ENCODE data around the gene FRAT1. TPM values are rescaled to one million over a fixed set of nuclear protein-coding genes. Genes with fewer than 3 reads are reported as not detected.
"Not testable (repeated sequence)": the region's sequence is repeated elsewhere in the genome, so short reads cannot be mapped to it uniquely, and the experiment has no call there.

The FRAT1 gene
- total and polyA plus RNA-seq, 10 donors, result 6.0 to 27.2 (median 15.0) TPM

DNA sequence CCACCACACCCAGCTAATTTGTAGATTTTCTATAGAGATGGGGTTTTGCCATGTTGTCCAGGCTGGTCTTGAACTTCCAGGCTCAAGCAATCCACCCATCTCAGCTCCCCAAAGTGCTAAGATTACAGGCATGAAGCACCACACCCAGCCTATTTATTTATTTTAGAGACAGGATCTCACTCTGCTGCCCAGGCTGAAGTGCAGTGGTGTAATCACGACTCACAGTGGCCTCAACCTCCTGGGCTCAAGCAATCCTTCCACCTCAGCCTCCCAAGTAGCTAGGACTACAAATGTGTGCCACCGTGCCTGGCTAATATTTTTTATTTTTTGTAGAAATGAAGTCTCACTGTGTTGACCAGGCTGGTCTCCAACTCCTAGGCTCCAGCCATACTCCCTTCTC lies 22.3 kb downstream of the FRAT1 start:
- Histone ChIP-seq H3K4me1 (peaks cover 0 to 13% (median 1%) of the 10 kb centered on the region in 6 donors), H3K27me3 (replicated peaks in 1 of 7) (no peaks in the 10 kb centered on the region), H3K27ac (no peak overlapping the region), H3K9me3 (no peaks in the 10 kb centered on the region), H3K4me3 (no peak overlapping the region), H3K36me3 (no peaks in the 10 kb centered on the region)
- no peak for TF ChIP-seq POLR2A (IDR thresholded peaks at IDR 0.05)
- TF ChIP-seq POLR2AphosphoS5 (IDR thresholded peaks at IDR 0.05), result no peak
- TF ChIP-seq, protein P1, sequence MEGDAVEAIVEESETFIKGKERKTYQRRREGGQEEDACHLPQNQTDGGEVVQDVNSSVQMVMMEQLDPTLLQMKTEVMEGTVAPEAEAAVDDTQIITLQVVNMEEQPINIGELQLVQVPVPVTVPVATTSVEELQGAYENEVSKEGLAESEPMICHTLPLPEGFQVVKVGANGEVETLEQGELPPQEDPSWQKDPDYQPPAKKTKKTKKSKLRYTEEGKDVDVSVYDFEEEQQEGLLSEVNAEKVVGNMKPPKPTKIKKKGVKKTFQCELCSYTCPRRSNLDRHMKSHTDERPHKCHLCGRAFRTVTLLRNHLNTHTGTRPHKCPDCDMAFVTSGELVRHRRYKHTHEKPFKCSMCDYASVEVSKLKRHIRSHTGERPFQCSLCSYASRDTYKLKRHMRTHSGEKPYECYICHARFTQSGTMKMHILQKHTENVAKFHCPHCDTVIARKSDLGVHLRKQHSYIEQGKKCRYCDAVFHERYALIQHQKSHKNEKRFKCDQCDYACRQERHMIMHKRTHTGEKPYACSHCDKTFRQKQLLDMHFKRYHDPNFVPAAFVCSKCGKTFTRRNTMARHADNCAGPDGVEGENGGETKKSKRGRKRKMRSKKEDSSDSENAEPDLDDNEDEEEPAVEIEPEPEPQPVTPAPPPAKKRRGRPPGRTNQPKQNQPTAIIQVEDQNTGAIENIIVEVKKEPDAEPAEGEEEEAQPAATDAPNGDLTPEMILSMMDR (IDR thresholded peaks at IDR 0.05 in 8 of 11, conservative IDR thresholded peaks at IDR 0.05 in 3 of 11), result no peak
- WGBS, 5 donors, result 73 to 93% (median 81%) methylated on average over 2 of the region's 2 CpGs
- intact Hi-C loops (cut with DNase I; ENCODE audit: low total_unique reads), result no loop called here
- no peak for DNase-seq

DNA sequence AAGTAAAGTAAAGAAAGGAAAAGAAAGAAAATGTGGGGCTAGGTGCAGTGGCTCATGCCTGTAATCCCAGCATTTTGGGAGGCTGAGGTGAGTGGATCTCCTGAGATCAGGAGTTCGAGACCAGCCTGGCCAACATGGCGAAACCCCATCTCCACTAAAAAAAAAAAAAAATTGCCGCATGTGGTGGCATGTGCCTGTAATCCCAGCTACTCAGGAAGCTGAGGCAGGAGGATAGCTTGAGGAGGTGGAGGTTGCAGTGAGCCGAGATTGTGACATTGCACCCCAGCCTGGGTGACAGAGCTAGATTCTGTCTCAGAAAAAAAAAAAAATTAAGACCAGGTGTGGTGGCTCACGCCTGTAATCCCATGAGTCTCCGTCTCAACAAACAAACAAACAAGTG lies 24.6 kb downstream of the FRAT1 start:
- H3K4me1 ChIP-seq; intact Hi-C loops (cut with DNase I; ENCODE audit: low total_unique reads); H3K4me3 ChIP-seq; H3K36me3 ChIP-seq; H3K9me3 ChIP-seq; H3K27me3 ChIP-seq (replicated peaks in 1 of 7); DNase-seq: not testable (repeated sequence)
- H3K27ac ChIP-seq, result peak overlapping the region in 1 of 8 donors; percentile 39
- 68 to 87% (median 79%) methylated on average over 6 of the region's 6 CpGs for WGBS, 5 donors

DNA sequence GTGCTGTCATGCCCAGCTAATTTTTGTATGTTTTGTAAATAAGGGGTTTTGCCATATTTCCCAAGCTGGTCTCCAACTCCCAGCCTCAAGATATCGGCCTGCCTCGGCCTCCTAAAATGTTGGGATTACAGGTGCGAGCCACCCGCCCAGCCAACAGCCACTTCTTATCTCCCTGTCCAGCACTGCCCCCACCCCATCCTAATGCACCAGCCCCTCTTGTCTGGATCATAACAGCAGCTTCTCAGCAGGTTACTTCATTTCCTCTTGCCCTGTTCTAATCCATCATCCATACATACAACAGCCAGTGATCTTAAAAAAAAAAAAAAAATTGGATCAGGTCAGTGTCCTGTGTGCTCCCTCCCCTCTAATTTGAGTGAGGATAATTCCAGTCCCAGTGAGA lies 28.2 kb downstream of the FRAT1 start:
- H3K9me3 ChIP-seq, result no peaks in the 10 kb centered on the region
- TF ChIP-seq POLR2A (IDR thresholded peaks at IDR 0.05) (no peak), POLR2AphosphoS5 (IDR thresholded peaks at IDR 0.05) (no peak)
- TF ChIP-seq, protein P1 (IDR thresholded peaks at IDR 0.05 in 8 of 11, conservative IDR thresholded peaks at IDR 0.05 in 3 of 11), result no peak
- H3K27me3 ChIP-seq (replicated peaks in 1 of 7), result no peaks in the 10 kb centered on the region
- intact Hi-C loops (cut with DNase I; ENCODE audit: low total_unique reads), result no loop called here
- H3K27ac ChIP-seq, result no peak overlapping the region
- H3K36me3 ChIP-seq, result peaks cover 0 to 18% (median 0%) of the 10 kb centered on the region in 6 donors
- H3K4me1 ChIP-seq, result peaks cover 0 to 11% (median 3%) of the 10 kb centered on the region in 6 donors
- WGBS, 5 donors, result 91 to 100% (median 95%) methylated on average over 4 of the region's 4 CpGs
- H3K4me3 ChIP-seq, result no peak overlapping the region
- DNase-seq, result no peak

DNA sequence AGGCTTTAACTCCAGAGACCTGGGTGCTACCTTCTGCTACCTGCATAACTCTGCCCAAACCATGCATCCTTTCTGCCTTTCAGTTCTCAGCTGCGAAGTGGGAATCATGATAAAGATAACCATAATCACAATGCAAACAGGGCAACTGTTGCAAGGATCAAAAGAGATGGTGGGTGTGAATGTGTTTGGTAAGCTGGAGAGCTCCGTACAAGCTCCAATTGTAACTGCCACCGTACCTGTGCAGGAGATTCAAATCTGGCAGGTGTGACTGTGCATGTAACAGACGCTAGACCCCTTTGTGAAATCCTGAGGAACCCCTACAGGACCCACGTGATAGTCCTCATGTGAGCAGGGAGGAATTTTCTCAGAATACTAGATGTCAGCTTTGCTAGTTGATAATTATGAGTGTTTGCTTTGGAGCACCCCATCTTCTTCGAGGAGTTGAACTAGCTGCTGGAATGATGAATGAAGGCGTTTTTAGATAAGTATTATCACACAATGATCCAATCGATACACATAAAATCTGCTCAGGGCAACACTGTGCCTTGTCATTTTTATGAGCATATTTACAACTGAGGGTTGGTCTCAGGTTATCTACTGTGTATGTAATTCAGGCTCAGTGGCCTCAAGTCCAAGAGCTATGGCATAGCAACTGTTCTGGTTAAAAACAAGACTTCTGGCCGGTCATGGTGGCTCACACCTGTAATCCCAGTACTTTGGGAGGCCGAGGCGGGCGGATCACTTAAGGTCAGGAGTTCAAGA lies 30.9 kb downstream of the FRAT1 start:
- no peak for DNase-seq
- Histone ChIP-seq H3K36me3 (peaks cover 0 to 18% (median 0%) of the 10 kb centered on the region in 6 donors), H3K4me1 (peaks cover 0 to 24% (median 7%) of the 10 kb centered on the region in 6 donors), H3K4me3 (no peak overlapping the region), H3K9me3 (no peaks in the 10 kb centered on the region), H3K27me3 (replicated peaks in 1 of 7) (no peaks in the 10 kb centered on the region), H3K27ac (peak overlapping the region in 1 of 8 donors; percentile 4)
- WGBS, 5 donors, result 86 to 95% (median 94%) methylated on average over 12 of the region's 12 CpGs
- intact Hi-C loops (cut with DNase I; ENCODE audit: low total_unique reads), result no loop called here
- TF ChIP-seq, protein P1 (IDR thresholded peaks at IDR 0.05 in 8 of 11, conservative IDR thresholded peaks at IDR 0.05 in 3 of 11), result no peak
- TF ChIP-seq POLR2A (IDR thresholded peaks at IDR 0.05), result no peak
- TF ChIP-seq POLR2AphosphoS5 (IDR thresholded peaks at IDR 0.05), result no peak

Measured in spleen (tissue), 11 donors.